WTC11 (cell line): ENCODE data around the gene SEC31B. TPM values are rescaled to one million over a fixed set of nuclear protein-coding genes. Genes with fewer than 3 reads are reported as not detected.

Experiments used
- CBFB ChIP-seq: sonication (generic); formaldehyde crosslinking; IDR thresholded peaks from 2 replicates; pipeline ENCODE4 v1.8.1; 2022; ENCODE audit warnings: mild to moderate bottlenecking, low read depth, missing genetic modification reagents
- ESRRA ChIP-seq: sonication (generic); formaldehyde crosslinking; IDR thresholded peaks from 2 replicates; pipeline ENCODE4 v1.8.1; 2022; ENCODE audit warnings: mild to moderate bottlenecking, missing genetic modification reagents, borderline replicate concordance
- ETV6 ChIP-seq: sonication (generic); formaldehyde crosslinking; IDR thresholded peaks from 2 replicates; pipeline ENCODE4 v1.8.1; 2022; ENCODE audit warnings: mild to moderate bottlenecking, missing genetic modification reagents
- FOXJ3 ChIP-seq: sonication (generic); formaldehyde crosslinking; IDR thresholded peaks from 2 replicates; pipeline ENCODE4 v1.9.0; 2021; ENCODE audit warnings: missing genetic modification reagents, mild to moderate bottlenecking, borderline replicate concordance
- FOXK1 ChIP-seq: sonication (generic); formaldehyde crosslinking; IDR thresholded peaks from 2 replicates; pipeline ENCODE4 v1.8.0; 2022; ENCODE audit warnings: mild to moderate bottlenecking, moderate library complexity, missing genetic modification reagents
- IRF2 ChIP-seq: sonication (generic); formaldehyde crosslinking; IDR thresholded peaks from 2 replicates; pipeline ENCODE4 v1.8.0; 2022; ENCODE audit warnings: low read depth, missing genetic modification reagents, borderline replicate concordance
- NR2C2 ChIP-seq: sonication (generic); formaldehyde crosslinking; IDR thresholded peaks from 2 replicates; pipeline ENCODE4 v1.8.0; 2022; ENCODE audit warnings: mild to moderate bottlenecking, missing genetic modification reagents
- NR3C1 ChIP-seq: sonication (generic); formaldehyde crosslinking; conservative IDR thresholded peaks from 2 replicates; pipeline ENCODE4 v1.8.1; 2023; ENCODE audit warnings: low read depth, mild to moderate bottlenecking, missing genetic modification reagents
- SMAD3 ChIP-seq: sonication (generic); formaldehyde crosslinking; IDR thresholded peaks from 2 replicates; pipeline ENCODE4 v1.8.0; 2022; ENCODE audit warnings: missing genetic modification reagents, mild to moderate bottlenecking, borderline replicate concordance
- SOX15 ChIP-seq: fragments of 250-450 bp; sonication (Bioruptor Pico); IDR thresholded peaks from 2 replicates; pipeline ENCODE4 v1.9.0; 2021; ENCODE audit warnings: mild to moderate bottlenecking
- TCF7 ChIP-seq: sonication (generic); formaldehyde crosslinking; IDR thresholded peaks from 2 replicates; pipeline ENCODE4 v1.8.0; 2022; ENCODE audit warnings: mild to moderate bottlenecking, low read depth, missing genetic modification reagents, moderate library complexity
- ZNF121 ChIP-seq: sonication (generic); formaldehyde crosslinking; IDR thresholded peaks from 2 replicates; pipeline ENCODE4 v1.8.0; 2023; ENCODE audit warnings: missing genetic modification reagents
- total RNA-seq: library from RNA; stranded (reverse); gene quantifications from 3 replicates; pipeline ENCODE4 v1.2.3, GENCODE V29; 2021
- TF ChIP-seq, protein P1 (sequence below): fragments of 250-450 bp; sonication (Bioruptor Pico); conservative IDR thresholded peaks from 2 replicates; pipeline ENCODE4 v1.9.0; 2021; ENCODE audit warnings: mild to moderate bottlenecking
- TF ChIP-seq, protein P2 (sequence below): sonication (generic); formaldehyde crosslinking; IDR thresholded peaks from 2 replicates; pipeline ENCODE4 v1.8.1; 2022; ENCODE audit warnings: low read depth, mild to moderate bottlenecking, moderate library complexity, missing genetic modification reagents, borderline replicate concordance
- TF ChIP-seq, protein P3 (sequence below): sonication (generic); formaldehyde crosslinking; IDR thresholded peaks from 2 replicates; pipeline ENCODE4 v1.8.1; 2022; ENCODE audit warnings: mild to moderate bottlenecking, moderate library complexity, missing genetic modification reagents
- TF ChIP-seq, protein P4 (sequence below): sonication (generic); formaldehyde crosslinking; IDR thresholded peaks from 2 replicates; pipeline ENCODE4 v1.8.0; 2022; ENCODE audit warnings: missing genetic modification reagents
- TF ChIP-seq, protein P5 (sequence below): sonication (generic); formaldehyde crosslinking; IDR thresholded peaks from 2 replicates; pipeline ENCODE4 v1.8.1; 2023; ENCODE audit warnings: mild to moderate bottlenecking, missing genetic modification reagents
- TF ChIP-seq, protein P6 (sequence below): sonication (generic); formaldehyde crosslinking; IDR thresholded peaks from 2 replicates; pipeline ENCODE4 v1.8.1; 2023; ENCODE audit warnings: mild to moderate bottlenecking, moderate library complexity, missing genetic modification reagents

The SEC31B gene
- total RNA-seq, 1 experiment from 2014 or later: 6.7 TPM

DNA sequence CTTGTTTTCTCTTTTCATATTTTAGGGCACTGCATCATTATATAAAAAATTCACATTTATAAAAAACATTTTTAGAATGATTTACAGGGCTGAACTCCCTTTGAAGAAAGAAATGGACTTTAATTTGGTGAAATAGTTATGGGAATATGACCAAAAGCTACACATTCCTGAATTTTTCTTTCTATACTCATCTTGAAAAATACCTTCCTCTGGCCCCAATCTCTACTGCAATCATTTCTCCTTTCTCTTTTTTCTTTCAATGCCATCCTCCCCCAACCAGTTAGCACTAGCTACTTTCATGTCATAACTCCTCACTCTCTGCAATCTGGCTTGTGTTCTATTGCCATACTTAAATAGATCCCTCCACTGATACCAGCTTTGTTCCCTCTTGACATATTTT is 50.7 kb downstream of the SEC31B start (continued):
- TF ChIP-seq, protein P1, sequence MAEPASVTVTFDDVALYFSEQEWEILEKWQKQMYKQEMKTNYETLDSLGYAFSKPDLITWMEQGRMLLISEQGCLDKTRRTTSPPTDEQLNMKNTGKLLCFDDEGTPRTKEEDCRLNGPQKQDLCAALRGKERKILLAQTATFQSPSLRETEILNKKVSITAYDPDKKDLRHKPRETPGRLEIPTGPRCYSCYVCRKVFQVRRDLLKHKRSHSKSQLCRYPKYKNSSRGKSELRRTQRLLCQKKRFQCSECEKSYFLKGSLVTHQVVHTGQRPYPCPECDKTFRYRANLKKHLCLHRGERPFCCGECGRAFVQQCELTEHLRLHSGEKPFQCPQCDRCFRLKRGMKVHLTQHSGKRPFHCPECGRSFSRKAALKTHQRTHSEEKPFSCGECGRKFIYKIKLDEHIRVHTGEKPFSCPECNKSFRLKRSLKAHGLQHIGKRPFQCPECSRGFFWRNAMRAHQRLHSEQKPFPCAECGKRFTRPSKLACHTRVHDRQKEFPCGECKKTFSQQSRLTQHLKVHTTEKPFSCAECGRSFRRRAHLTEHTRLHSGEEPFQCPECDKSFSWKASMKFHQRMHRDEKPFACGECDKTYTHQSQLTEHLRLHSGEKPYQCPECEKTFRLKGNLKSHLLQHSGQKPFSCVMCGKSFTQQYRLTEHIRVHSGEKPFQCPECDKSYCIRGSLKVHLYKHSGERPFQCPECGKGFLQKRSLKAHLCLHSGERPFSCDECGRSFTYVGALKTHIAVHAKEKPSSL (CRISPR knock-in tag): no peak
- TF ChIP-seq, protein P2, sequence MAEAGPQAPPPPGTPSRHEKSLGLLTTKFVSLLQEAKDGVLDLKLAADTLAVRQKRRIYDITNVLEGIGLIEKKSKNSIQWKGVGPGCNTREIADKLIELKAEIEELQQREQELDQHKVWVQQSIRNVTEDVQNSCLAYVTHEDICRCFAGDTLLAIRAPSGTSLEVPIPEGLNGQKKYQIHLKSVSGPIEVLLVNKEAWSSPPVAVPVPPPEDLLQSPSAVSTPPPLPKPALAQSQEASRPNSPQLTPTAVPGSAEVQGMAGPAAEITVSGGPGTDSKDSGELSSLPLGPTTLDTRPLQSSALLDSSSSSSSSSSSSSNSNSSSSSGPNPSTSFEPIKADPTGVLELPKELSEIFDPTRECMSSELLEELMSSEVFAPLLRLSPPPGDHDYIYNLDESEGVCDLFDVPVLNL (CRISPR knock-in tag): no peak
- TF ChIP-seq NR2C2 (no peak), FOXK1 (CRISPR knock-in tag) (no peak), CBFB (CRISPR knock-in tag) (no peak), FOXJ3 (CRISPR knock-in tag) (no peak), SMAD3 (CRISPR knock-in tag) (no peak), ESRRA (CRISPR knock-in tag) (no peak), IRF2 (CRISPR knock-in tag) (no peak), NR3C1 (CRISPR knock-in tag) (no peak), TCF7 (CRISPR knock-in tag) (no peak), ETV6 (no peak), ZNF121 (no peak), SOX15 (CRISPR knock-in tag) (no peak)
- TF ChIP-seq, protein P3, sequence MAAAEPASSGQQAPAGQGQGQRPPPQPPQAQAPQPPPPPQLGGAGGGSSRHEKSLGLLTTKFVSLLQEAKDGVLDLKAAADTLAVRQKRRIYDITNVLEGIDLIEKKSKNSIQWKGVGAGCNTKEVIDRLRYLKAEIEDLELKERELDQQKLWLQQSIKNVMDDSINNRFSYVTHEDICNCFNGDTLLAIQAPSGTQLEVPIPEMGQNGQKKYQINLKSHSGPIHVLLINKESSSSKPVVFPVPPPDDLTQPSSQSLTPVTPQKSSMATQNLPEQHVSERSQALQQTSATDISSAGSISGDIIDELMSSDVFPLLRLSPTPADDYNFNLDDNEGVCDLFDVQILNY: no peak
- TF ChIP-seq, protein P4, sequence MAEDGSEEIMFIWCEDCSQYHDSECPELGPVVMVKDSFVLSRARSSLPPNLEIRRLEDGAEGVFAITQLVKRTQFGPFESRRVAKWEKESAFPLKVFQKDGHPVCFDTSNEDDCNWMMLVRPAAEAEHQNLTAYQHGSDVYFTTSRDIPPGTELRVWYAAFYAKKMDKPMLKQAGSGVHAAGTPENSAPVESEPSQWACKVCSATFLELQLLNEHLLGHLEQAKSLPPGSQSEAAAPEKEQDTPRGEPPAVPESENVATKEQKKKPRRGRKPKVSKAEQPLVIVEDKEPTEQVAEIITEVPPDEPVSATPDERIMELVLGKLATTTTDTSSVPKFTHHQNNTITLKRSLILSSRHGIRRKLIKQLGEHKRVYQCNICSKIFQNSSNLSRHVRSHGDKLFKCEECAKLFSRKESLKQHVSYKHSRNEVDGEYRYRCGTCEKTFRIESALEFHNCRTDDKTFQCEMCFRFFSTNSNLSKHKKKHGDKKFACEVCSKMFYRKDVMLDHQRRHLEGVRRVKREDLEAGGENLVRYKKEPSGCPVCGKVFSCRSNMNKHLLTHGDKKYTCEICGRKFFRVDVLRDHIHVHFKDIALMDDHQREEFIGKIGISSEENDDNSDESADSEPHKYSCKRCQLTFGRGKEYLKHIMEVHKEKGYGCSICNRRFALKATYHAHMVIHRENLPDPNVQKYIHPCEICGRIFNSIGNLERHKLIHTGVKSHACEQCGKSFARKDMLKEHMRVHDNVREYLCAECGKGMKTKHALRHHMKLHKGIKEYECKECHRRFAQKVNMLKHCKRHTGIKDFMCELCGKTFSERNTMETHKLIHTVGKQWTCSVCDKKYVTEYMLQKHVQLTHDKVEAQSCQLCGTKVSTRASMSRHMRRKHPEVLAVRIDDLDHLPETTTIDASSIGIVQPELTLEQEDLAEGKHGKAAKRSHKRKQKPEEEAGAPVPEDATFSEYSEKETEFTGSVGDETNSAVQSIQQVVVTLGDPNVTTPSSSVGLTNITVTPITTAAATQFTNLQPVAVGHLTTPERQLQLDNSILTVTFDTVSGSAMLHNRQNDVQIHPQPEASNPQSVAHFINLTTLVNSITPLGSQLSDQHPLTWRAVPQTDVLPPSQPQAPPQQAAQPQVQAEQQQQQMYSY (CRISPR knock-in tag): no peak
- TF ChIP-seq, protein P5, sequence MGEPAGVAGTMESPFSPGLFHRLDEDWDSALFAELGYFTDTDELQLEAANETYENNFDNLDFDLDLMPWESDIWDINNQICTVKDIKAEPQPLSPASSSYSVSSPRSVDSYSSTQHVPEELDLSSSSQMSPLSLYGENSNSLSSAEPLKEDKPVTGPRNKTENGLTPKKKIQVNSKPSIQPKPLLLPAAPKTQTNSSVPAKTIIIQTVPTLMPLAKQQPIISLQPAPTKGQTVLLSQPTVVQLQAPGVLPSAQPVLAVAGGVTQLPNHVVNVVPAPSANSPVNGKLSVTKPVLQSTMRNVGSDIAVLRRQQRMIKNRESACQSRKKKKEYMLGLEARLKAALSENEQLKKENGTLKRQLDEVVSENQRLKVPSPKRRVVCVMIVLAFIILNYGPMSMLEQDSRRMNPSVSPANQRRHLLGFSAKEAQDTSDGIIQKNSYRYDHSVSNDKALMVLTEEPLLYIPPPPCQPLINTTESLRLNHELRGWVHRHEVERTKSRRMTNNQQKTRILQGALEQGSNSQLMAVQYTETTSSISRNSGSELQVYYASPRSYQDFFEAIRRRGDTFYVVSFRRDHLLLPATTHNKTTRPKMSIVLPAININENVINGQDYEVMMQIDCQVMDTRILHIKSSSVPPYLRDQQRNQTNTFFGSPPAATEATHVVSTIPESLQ (CRISPR knock-in tag): no peak
- TF ChIP-seq, protein P6, sequence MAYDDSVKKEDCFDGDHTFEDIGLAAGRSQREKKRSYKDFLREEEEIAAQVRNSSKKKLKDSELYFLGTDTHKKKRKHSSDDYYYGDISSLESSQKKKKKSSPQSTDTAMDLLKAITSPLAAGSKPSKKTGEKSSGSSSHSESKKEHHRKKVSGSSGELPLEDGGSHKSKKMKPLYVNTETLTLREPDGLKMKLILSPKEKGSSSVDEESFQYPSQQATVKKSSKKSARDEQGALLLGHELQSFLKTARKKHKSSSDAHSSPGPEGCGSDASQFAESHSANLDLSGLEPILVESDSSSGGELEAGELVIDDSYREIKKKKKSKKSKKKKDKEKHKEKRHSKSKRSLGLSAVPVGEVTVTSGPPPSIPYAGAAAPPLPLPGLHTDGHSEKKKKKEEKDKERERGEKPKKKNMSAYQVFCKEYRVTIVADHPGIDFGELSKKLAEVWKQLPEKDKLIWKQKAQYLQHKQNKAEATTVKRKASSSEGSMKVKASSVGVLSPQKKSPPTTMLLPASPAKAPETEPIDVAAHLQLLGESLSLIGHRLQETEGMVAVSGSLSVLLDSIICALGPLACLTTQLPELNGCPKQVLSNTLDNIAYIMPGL: no peak
